ENCODE data around the gene STIM1. TPM values are rescaled to one million over a fixed set of nuclear protein-coding genes. Genes with fewer than 3 reads are reported as not detected.
A peak's percentile ranks its signal among the peaks of the same experiment; 100 is the strongest.

The STIM1 gene
- total RNA-seq, 1 experiment from 2014 or later: 15.2 TPM

GRCh38 chr11:3859373-3859881 is 4.0 kb downstream of the STIM1 start:
- H3K4ac ChIP-seq (ENCODE audit: low read depth, low read length): no peak overlapping the region
- no peaks in the 10 kb centered on the region for H4K20me1 ChIP-seq (ENCODE audit: control insufficient read depth, insufficient read depth, insufficient read length)
- no peak overlapping the region for H2AFZ ChIP-seq (ENCODE audit: low read length)
- no peak overlapping the region for H3K56ac ChIP-seq (ENCODE audit: insufficient read length, low read depth, low read length)
- peak; percentile 56 for DNase-seq
- H2BK5ac ChIP-seq (ENCODE audit: insufficient read length, low read length): no peak overlapping the region
- H3K9me3 ChIP-seq (ENCODE audit: control insufficient read depth, low read depth, low read length): no peaks in the 10 kb centered on the region
- H3K14ac ChIP-seq (ENCODE audit: insufficient read depth, low read length): no peak overlapping the region; the same call in 1 of the 2 replicates
- Mint-ChIP-seq H3K9me3 (no peaks in the 10 kb centered on the region), H3K4me1 (peaks cover 48 to 60% of the 10 kb centered on the region in 2 experiments), H3K27me3 (ENCODE audit: low read depth) (peaks cover 31% of the 10 kb centered on the region), H3K27ac (no peak overlapping the region), H3K4me3 (no peak overlapping the region), H3K36me3 (ENCODE audit: insufficient read depth in 1 of 3, low read depth in 3 of 3) (peaks cover 0 to 4% (median 0%) of the 10 kb centered on the region in 3 experiments; a peak in 1 of 7 replicates)
- H4K8ac ChIP-seq (replicated peaks; ENCODE audit: insufficient read length, low read depth, low read length): no peak overlapping the region
- H3T11ph ChIP-seq (ENCODE audit: low read length): no peak overlapping the region
- H3K4me1 ChIP-seq (ENCODE audit: insufficient read depth, low read length): peaks cover 7% of the 10 kb centered on the region
- no peak overlapping the region for H2BK15ac ChIP-seq (ENCODE audit: low read depth, low read length)
- no peak overlapping the region for H3K18ac ChIP-seq (ENCODE audit: insufficient read length, low read depth, low read length)
- no peak for TF ChIP-seq CTCF (conservative IDR thresholded peaks at IDR 0.05)
- no peaks in the 10 kb centered on the region for H3K79me1 ChIP-seq (ENCODE audit: insufficient read depth, low read depth, low read length, poor library complexity, severe bottlenecking)
- H2BK120ac ChIP-seq (ENCODE audit: low read depth, low read length, poor library complexity, severe bottlenecking): no peak overlapping the region
- WGBS (ENCODE audit: extremely low coverage, insufficient read length, low lambda C conversion rate): no CpG with 5 or more reads among the region's 4 CpGs
- no peak overlapping the region for H4K91ac ChIP-seq (ENCODE audit: insufficient read length, low read depth, low read length)
- H3K23ac ChIP-seq (ENCODE audit: insufficient read length, low read depth, low read length): no peak overlapping the region
- no peak overlapping the region for H3K4me2 ChIP-seq (ENCODE audit: insufficient read depth, insufficient read length, low read length)
- H3K9ac ChIP-seq (ENCODE audit: extremely low read depth, insufficient read length, low read length): no peak overlapping the region
- no peak overlapping the region for H2AK5ac ChIP-seq (ENCODE audit: insufficient read length, low read length)
- H4K5ac ChIP-seq (ENCODE audit: insufficient read length, low read depth, low read length): no peak overlapping the region
- no peak overlapping the region for H2BK12ac ChIP-seq (ENCODE audit: insufficient read length, low read depth, low read length)
- no peak overlapping the region for H3K27ac ChIP-seq (ENCODE audit: insufficient read length, low read depth, low read length)
- H3K23me2 ChIP-seq (ENCODE audit: insufficient read length, low read depth, low read length, poor library complexity, severe bottlenecking): peaks cover 9% of the 10 kb centered on the region
- H3K79me2 ChIP-seq (ENCODE audit: insufficient read depth, low read length): no peaks in the 10 kb centered on the region
- H2BK20ac ChIP-seq (ENCODE audit: low read depth, low read length, poor library complexity, severe bottlenecking): no peak overlapping the region
- no peaks in the 10 kb centered on the region; the same call in 1 of the 2 replicates for H3K27me3 ChIP-seq (ENCODE audit: insufficient read depth, low read length)

Measured in H9 (cell line).